ENCODE results near the gene ELK4.
A peak's percentile ranks its signal among the peaks of the same experiment; 100 is the strongest.

- TF ChIP-seq CEBPB (IDR thresholded peaks at IDR 0.05; ENCODE audit: low read depth, low read length): peak; percentile 87
- TF ChIP-seq POLR2A (IDR thresholded peaks at IDR 0.05; ENCODE audit: low read depth, low read length): peak; percentile 55; the same call in 1 of the 2 replicates
- peak; percentile 99 for TF ChIP-seq CTCF (conservative IDR thresholded peaks at IDR 0.05; ENCODE audit: low read depth, low read length)
- TF ChIP-seq RFX5 (IDR thresholded peaks at IDR 0.05; ENCODE audit: low read depth, low read length): no peak
- TF ChIP-seq USF2 (IDR thresholded peaks at IDR 0.05; ENCODE audit: low read depth, low read length): no peak
- TF ChIP-seq FOS (IDR thresholded peaks at IDR 0.05; ENCODE audit: low read depth, low read length): no peak
- TF ChIP-seq RCOR1 (IDR thresholded peaks at IDR 0.05; ENCODE audit: insufficient replicate concordance, low read length): peak; percentile 14
- TF ChIP-seq RAD21 (IDR thresholded peaks at IDR 0.05; ENCODE audit: low read length): peak; percentile 100
- no peak for TF ChIP-seq NFE2L2 (IDR thresholded peaks at IDR 0.05; ENCODE audit: low read depth, low read length)
Observed at GRCh38 chr1:205591522-205592351, 40.1 kb downstream of the ELK4 start.
